Effector memory CD8-positive, alpha-beta T cell (primary cell): Measurements from ENCODE around the gene PIR.

ENCODE experiments used
- ATAC-seq: fragments of 150-1000 bp; cut with Tn5 transposase; replicated peaks from 2 replicates; pipeline ENCODE4 v1.10.0; 2021; ENCODE audit warnings: mild to moderate bottlenecking, moderate library complexity
- DNase-seq, 3 experiments: peaks; one replicate each; pipeline ENCODE4 v3.0.0; 2021
- H3K27ac Mint-ChIP-seq, 2 donors: one replicate each; pipeline ENCODE4 v1.8.0; 2022; ENCODE audit warnings: mild to moderate bottlenecking in 2 of 2, mixed read lengths in 2 of 2, moderate library complexity in 2 of 2
- H3K27me3 Mint-ChIP-seq, 2 donors: one replicate each; pipeline ENCODE4 v1.8.0; 2022; ENCODE audit warnings: mixed read lengths in 2 of 2
- H3K36me3 Mint-ChIP-seq: one replicate; pipeline ENCODE4 v1.8.0; 2022; ENCODE audit warnings: mild to moderate bottlenecking, moderate library complexity, mixed read lengths; ENCODE audit not compliant: insufficient read depth
- H3K4me1 Mint-ChIP-seq, 2 donors: one replicate each; pipeline ENCODE4 v1.8.0; 2022; ENCODE audit warnings: low read depth in 2 of 2, mixed read lengths in 2 of 2
- H3K4me3 Mint-ChIP-seq, 2 donors: one replicate each; pipeline ENCODE4 v1.8.0; 2022; ENCODE audit warnings: mild to moderate bottlenecking in 2 of 2, mixed read lengths in 2 of 2, moderate library complexity in 2 of 2
- H3K9me3 Mint-ChIP-seq, 2 donors: one replicate each; pipeline ENCODE4 v1.8.0; 2022; ENCODE audit warnings: mixed read lengths in 2 of 2

Gene PIR

GRCh38 chrX:15343075-15343476, 150.1 kb downstream of the PIR start:
- Mint-ChIP-seq H3K27ac (no peak overlapping the region), H3K27me3 (peaks cover 19 to 34% of the 10 kb centered on the region in 2 donors), H3K4me3 (no peak overlapping the region), H3K4me1 (no peaks in the 10 kb centered on the region), H3K9me3 (no peaks in the 10 kb centered on the region), H3K36me3 (no peaks in the 10 kb centered on the region)
- DNase-seq (no peak), ATAC-seq (no peak)

- Mint-ChIP-seq H3K36me3 (peaks cover 5% of the 10 kb centered on the region), H3K27ac (no peak overlapping the region), H3K4me1 (peaks cover 0 to 4% of the 10 kb centered on the region in 2 donors), H3K9me3 (no peaks in the 10 kb centered on the region), H3K4me3 (no peak overlapping the region), H3K27me3 (peaks cover 24 to 39% of the 10 kb centered on the region in 2 donors)
- DNase-seq (no peak), ATAC-seq (no peak)
These were observed 152.3 kb downstream of the PIR start for GRCh38 chrX:15340867-15341266.

- peak overlapping the region; percentile 87 to 91 for H3K4me3 Mint-ChIP-seq
- ATAC-seq = peak; percentile 42
- H3K9me3 Mint-ChIP-seq = no peaks in the 10 kb centered on the region
- peaks cover 0 to 4% of the 10 kb centered on the region in 2 donors for H3K4me1 Mint-ChIP-seq
- peak; percentile 39 to 46 (median 45) for DNase-seq
- H3K36me3 Mint-ChIP-seq = peaks cover 19% of the 10 kb centered on the region
- H3K27me3 Mint-ChIP-seq = peaks cover 14 to 17% of the 10 kb centered on the region in 2 donors
- H3K27ac Mint-ChIP-seq = peak overlapping the region; percentile 94 to 97
These were observed 157.1 kb downstream of the PIR start for GRCh38 chrX:15336023-15336413.

- DNase-seq = peak; percentile 85 to 86 (median 86)
- Mint-ChIP-seq H3K4me3 (peak within 1 kb of the TSS; percentile 87 to 91), H3K36me3 (peaks cover 24% of the 10 kb centered on the region), H3K27ac (peak within 1 kb of the TSS; percentile 94 to 97), H3K9me3 (no peaks in the 10 kb centered on the region), H3K4me1 (peaks cover 0 to 4% of the 10 kb centered on the region in 2 donors), H3K27me3 (peaks cover 8 to 11% of the 10 kb centered on the region in 2 donors)
- ATAC-seq = peak; percentile 90
These were observed 157.8 kb downstream of the PIR start, which contains the start of gene PIGA for GRCh38 chrX:15335135-15336022. TSS of gene PIGA (minus strand) at chrX:15335523. CDS start at chrX:15331930, 3,593 bp downstream.
